Measurements from ENCODE around the gene ERO1B. TPM values are rescaled to one million over a fixed set of nuclear protein-coding genes. Genes with fewer than 3 reads are reported as not detected.

The ERO1B gene
- polyA plus RNA-seq, 1 donor from 2014 or later = 2.7 TPM

DNA sequence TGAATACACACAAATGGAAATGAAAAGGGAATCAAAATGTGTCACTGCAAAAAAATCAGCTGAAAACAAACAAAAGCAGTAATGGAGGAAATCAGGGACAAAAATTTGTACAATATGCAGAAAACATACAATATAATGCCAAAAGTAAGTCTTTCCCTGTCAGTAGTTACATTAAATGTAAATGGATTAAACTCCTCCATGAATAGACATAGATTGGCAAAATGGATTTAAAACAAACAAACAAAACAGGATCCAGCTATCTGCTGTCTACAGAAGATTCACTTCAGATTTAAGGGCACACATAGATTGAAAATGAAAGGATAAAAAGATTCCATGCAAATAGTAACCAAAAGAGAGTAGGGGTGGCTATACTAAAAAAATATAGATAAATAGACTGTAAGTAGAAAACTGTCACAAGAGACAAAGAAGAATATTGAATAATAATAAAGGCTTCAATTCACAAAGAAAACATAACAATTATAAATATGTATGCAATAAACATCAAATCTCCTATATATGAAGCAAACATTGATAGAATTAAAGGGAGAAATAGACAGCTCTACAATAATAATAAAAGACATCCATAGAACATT, 42.2 kb upstream of the ERO1B start:
- TF ChIP-seq TAF1 (IDR thresholded peaks at IDR 0.05; ENCODE audit: low read depth) (no peak), SMC3 (conservative IDR thresholded peaks at IDR 0.05; ENCODE audit: poor library complexity) (no peak), MXI1 (conservative IDR thresholded peaks at IDR 0.05; ENCODE audit: poor library complexity, severe bottlenecking) (no peak), EP300 (conservative IDR thresholded peaks at IDR 0.05; ENCODE audit: poor library complexity, severe bottlenecking) (no peak), RAD21 (conservative IDR thresholded peaks at IDR 0.05) (no peak), POLR2AphosphoS5 (IDR thresholded peaks at IDR 0.05) (no peak), EZH2 (IDR thresholded peaks at IDR 0.05; ENCODE audit: borderline replicate concordance, insufficient read depth, low read length, poor library complexity, severe bottlenecking) (no peak)
- TF ChIP-seq, protein P1, sequence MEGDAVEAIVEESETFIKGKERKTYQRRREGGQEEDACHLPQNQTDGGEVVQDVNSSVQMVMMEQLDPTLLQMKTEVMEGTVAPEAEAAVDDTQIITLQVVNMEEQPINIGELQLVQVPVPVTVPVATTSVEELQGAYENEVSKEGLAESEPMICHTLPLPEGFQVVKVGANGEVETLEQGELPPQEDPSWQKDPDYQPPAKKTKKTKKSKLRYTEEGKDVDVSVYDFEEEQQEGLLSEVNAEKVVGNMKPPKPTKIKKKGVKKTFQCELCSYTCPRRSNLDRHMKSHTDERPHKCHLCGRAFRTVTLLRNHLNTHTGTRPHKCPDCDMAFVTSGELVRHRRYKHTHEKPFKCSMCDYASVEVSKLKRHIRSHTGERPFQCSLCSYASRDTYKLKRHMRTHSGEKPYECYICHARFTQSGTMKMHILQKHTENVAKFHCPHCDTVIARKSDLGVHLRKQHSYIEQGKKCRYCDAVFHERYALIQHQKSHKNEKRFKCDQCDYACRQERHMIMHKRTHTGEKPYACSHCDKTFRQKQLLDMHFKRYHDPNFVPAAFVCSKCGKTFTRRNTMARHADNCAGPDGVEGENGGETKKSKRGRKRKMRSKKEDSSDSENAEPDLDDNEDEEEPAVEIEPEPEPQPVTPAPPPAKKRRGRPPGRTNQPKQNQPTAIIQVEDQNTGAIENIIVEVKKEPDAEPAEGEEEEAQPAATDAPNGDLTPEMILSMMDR (IDR thresholded peaks at IDR 0.05; ENCODE audit: poor library complexity, severe bottlenecking) = no peak
- TF ChIP-seq, protein P2, sequence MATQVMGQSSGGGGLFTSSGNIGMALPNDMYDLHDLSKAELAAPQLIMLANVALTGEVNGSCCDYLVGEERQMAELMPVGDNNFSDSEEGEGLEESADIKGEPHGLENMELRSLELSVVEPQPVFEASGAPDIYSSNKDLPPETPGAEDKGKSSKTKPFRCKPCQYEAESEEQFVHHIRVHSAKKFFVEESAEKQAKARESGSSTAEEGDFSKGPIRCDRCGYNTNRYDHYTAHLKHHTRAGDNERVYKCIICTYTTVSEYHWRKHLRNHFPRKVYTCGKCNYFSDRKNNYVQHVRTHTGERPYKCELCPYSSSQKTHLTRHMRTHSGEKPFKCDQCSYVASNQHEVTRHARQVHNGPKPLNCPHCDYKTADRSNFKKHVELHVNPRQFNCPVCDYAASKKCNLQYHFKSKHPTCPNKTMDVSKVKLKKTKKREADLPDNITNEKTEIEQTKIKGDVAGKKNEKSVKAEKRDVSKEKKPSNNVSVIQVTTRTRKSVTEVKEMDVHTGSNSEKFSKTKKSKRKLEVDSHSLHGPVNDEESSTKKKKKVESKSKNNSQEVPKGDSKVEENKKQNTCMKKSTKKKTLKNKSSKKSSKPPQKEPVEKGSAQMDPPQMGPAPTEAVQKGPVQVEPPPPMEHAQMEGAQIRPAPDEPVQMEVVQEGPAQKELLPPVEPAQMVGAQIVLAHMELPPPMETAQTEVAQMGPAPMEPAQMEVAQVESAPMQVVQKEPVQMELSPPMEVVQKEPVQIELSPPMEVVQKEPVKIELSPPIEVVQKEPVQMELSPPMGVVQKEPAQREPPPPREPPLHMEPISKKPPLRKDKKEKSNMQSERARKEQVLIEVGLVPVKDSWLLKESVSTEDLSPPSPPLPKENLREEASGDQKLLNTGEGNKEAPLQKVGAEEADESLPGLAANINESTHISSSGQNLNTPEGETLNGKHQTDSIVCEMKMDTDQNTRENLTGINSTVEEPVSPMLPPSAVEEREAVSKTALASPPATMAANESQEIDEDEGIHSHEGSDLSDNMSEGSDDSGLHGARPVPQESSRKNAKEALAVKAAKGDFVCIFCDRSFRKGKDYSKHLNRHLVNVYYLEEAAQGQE (IDR thresholded peaks at IDR 0.05; ENCODE audit: borderline replicate concordance) = no peak

DNA sequence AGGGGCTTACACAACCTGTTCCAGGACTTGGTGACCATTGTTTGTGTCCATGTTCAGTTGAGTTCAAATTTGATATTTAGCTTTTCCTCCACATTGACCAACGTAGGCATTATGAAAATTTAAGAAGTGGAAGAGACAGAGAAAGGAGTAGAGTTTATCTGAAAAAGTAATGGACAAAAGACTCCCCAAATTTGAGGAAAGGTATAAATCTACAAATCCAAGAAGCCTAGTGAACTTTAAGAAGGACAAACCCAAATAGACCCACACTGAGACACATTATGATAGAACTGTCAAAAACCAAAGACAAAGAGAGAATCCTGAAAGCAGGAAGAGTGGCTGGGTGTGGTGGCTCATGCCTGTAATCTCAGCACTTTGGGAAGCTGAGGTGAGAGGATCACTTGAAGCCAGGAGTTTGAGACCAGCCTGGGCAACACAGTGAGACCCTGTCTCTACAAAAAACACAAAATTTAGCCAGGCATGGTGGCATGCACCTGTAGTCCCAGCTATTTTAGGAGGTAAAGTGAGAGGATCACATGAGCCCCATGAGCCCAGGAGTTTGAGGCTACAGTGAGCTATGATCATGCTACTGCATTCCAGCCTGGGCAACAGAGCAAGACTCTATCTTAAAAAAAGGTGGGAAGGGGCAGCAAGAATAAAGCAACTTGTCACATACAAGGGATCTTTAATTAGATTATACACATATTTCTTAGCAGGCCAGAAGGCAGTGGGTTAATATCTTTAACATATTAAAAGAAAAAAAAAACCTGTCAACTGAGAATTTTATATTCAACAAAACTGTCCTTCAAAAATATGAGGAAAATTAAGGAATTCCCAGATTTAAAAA, 41.0 kb upstream of the ERO1B start:
- TF ChIP-seq, protein P2 (IDR thresholded peaks at IDR 0.05; ENCODE audit: borderline replicate concordance) = no peak
- TF ChIP-seq, protein P1 (IDR thresholded peaks at IDR 0.05; ENCODE audit: poor library complexity, severe bottlenecking) = no peak
- TF ChIP-seq MXI1 (conservative IDR thresholded peaks at IDR 0.05; ENCODE audit: poor library complexity, severe bottlenecking) = no peak
- no peak for TF ChIP-seq EP300 (conservative IDR thresholded peaks at IDR 0.05; ENCODE audit: poor library complexity, severe bottlenecking)
- no peak for TF ChIP-seq SMC3 (conservative IDR thresholded peaks at IDR 0.05; ENCODE audit: poor library complexity)
- TF ChIP-seq TAF1 (IDR thresholded peaks at IDR 0.05; ENCODE audit: low read depth) = no peak
- TF ChIP-seq RAD21 (conservative IDR thresholded peaks at IDR 0.05) = no peak
- Histone ChIP-seq H3K27me3 (ENCODE audit: insufficient read depth, low read depth, low read length) (no peaks in the 10 kb centered on the region), H3K9me2 (ENCODE audit: insufficient read depth, low read length) (no peaks in the 10 kb centered on the region)

More for the DNA sequence above, 42.2 kb upstream of the ERO1B start:
- H3K36me3 ChIP-seq (ENCODE audit: insufficient read depth, low read length) = no peaks in the 10 kb centered on the region
- H3K27ac ChIP-seq (ENCODE audit: low read length) = no peak overlapping the region
- H2AFZ ChIP-seq (ENCODE audit: low read depth, low read length) = no peak overlapping the region
- H3K9ac ChIP-seq (ENCODE audit: low read length) = no peak overlapping the region
- no peaks in the 10 kb centered on the region for H3K27me3 ChIP-seq (ENCODE audit: insufficient read depth, low read depth, low read length)
- H3K9me2 ChIP-seq (ENCODE audit: insufficient read depth, low read length) = no peaks in the 10 kb centered on the region
- no peak overlapping the region for H3K4me3 ChIP-seq (ENCODE audit: low read length)
- H3F3A ChIP-seq (ENCODE audit: insufficient read depth, low read length, poor library complexity, severe bottlenecking) = no peaks in the 10 kb centered on the region
- H3K79me2 ChIP-seq (replicated peaks; ENCODE audit: insufficient read depth, low read length) = no peaks in the 10 kb centered on the region
- H3K4me2 ChIP-seq (ENCODE audit: low read length) = no peak overlapping the region
- H4K20me1 ChIP-seq (ENCODE audit: insufficient read depth) = no peaks in the 10 kb centered on the region
- H3K9me3 ChIP-seq (ENCODE audit: low read length) = no peaks in the 10 kb centered on the region

More for the DNA sequence above, 41.0 kb upstream of the ERO1B start:
- Histone ChIP-seq H2AFZ (ENCODE audit: low read depth, low read length) (no peak overlapping the region), H3K79me2 (replicated peaks; ENCODE audit: insufficient read depth, low read length) (no peaks in the 10 kb centered on the region), H3K27ac (ENCODE audit: low read length) (no peak overlapping the region), H3K36me3 (ENCODE audit: insufficient read depth, low read length) (no peaks in the 10 kb centered on the region), H3K9ac (ENCODE audit: low read length) (no peak overlapping the region), H3F3A (ENCODE audit: insufficient read depth, low read length, poor library complexity, severe bottlenecking) (no peaks in the 10 kb centered on the region), H3K4me3 (ENCODE audit: low read length) (no peak overlapping the region), H3K9me3 (ENCODE audit: low read length) (no peaks in the 10 kb centered on the region), H3K4me2 (ENCODE audit: low read length) (no peak overlapping the region), H4K20me1 (ENCODE audit: insufficient read depth) (no peaks in the 10 kb centered on the region)

Data from neural cell (in vitro differentiated cells).